Osteoblast (primary cell): ENCODE measurements around the gene WDSUB1. TPM values are rescaled to one million over a fixed set of nuclear protein-coding genes. Genes with fewer than 3 reads are reported as not detected.

Source experiments
- DNase-seq: peaks from one replicate; pipeline ENCODE4 v3.0.0; 2011; ENCODE audit warnings: low spot score, mixed read lengths; ENCODE audit not compliant: insufficient read length; ENCODE audit errors: missing footprints
- H2AFZ ChIP-seq: 2 replicates; pipeline ENCODE4 v1.6.0; 2011; ENCODE audit warnings: mild to moderate bottlenecking, low read length
- H3K27ac ChIP-seq: 2 replicates; pipeline ENCODE4 v1.5.1; 2011; ENCODE audit warnings: mild to moderate bottlenecking, low read depth, low read length, moderate library complexity
- H3K27me3 ChIP-seq: 2 replicates; pipeline ENCODE4 v1.6.0; 2012; ENCODE audit warnings: mild to moderate bottlenecking, control low read depth, inconsistent platforms, low read length, moderate library complexity; ENCODE audit not compliant: insufficient read depth
- H3K36me3 ChIP-seq: 2 replicates; pipeline ENCODE4 v1.5.1; 2011; ENCODE audit warnings: mild to moderate bottlenecking, low read length, control low read depth, moderate library complexity; ENCODE audit not compliant: insufficient read depth
- H3K4me1 ChIP-seq: 2 replicates; pipeline ENCODE4 v1.5.1; 2011; ENCODE audit warnings: mild to moderate bottlenecking, low read length, control low read depth, moderate library complexity; ENCODE audit not compliant: insufficient read depth
- H3K4me2 ChIP-seq: 2 replicates; pipeline ENCODE4 v1.6.0; 2011; ENCODE audit warnings: mild to moderate bottlenecking, low read length; ENCODE audit not compliant: insufficient read depth
- H3K4me3 ChIP-seq: fragments of 200-600 bp; sonication (generic); 3 replicates; pipeline ENCODE4 v1.5.1; 2012; ENCODE audit warnings: mild to moderate bottlenecking, low read length, inconsistent platforms; ENCODE audit not compliant: insufficient read depth
- H3K79me2 ChIP-seq: 2 replicates; pipeline ENCODE4 v1.6.0; 2012; ENCODE audit warnings: mild to moderate bottlenecking, low read length, control low read depth, inconsistent platforms; ENCODE audit not compliant: insufficient read depth
- H3K9me3 ChIP-seq: 2 replicates; pipeline ENCODE4 v1.5.1; 2011; ENCODE audit warnings: low read depth, low read length, control low read depth
- H4K20me1 ChIP-seq: 2 replicates; pipeline ENCODE4 v1.6.0; 2012; ENCODE audit warnings: mild to moderate bottlenecking, low read length, control low read depth; ENCODE audit not compliant: insufficient read depth
- total RNA-seq: library from RNA; depleted of rRNA; stranded (reverse); fragments of >200 nt; gene quantifications from 2 replicates; pipeline ENCODE4 v1.2.3, GENCODE V29; 2012
- TF ChIP-seq, protein P1 (sequence below): IDR thresholded peaks from 2 replicates; pipeline ENCODE4 v1.5.1; 2011; ENCODE audit warnings: mild to moderate bottlenecking, low read depth, low read length, moderate library complexity; ENCODE audit errors: extremely low read depth

WDSUB1 gene
- total RNA-seq, 1 donor = 13.8 TPM

DNA sequence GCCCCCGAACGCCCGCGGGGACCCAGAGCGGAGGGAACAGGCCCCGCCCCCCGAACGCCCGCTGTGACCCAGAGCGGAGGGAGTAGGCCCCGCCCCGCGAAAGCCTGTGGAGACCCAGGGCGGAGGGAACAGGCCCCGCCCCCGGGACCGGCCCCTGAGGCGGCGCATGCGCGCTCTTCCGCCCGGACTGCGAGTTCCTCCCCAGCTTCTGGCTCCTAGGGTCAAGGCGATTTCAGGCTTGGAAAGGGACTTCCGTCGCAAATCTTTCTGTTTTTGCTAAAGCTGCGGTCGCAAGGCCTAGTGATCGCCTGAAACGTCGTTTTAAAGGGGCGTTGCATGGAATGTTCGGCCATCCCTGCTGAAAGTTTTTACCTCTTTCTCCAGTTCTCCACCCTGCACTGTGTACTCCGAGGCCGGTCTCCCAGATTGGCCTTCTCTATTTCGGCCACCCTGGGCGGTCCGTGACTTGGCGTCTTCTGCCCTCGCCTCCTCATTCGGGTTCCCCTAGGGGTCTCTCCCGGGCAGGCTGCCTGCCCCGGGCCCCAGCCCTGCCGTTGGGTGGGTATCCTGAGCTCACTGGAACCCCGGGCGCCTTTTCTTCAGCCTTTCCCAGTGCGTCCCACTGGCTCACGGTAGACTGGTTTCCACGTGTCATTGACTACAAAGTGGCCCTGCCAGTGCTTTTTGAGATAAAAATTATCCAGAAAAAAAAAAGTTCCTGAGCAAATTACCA, 372 bp upstream of the WDSUB1 start:
- Histone ChIP-seq H2AFZ (peak overlapping the region; percentile 100), H4K20me1 (no peaks in the 10 kb centered on the region), H3K27ac (peak overlapping the region; percentile 83), H3K36me3 (no peaks in the 10 kb centered on the region), H3K4me2 (peak overlapping the region; percentile 98), H3K9me3 (no peaks in the 10 kb centered on the region), H3K4me1 (peaks cover 22% of the 10 kb centered on the region), H3K79me2 (peaks cover 31% of the 10 kb centered on the region), H3K27me3 (no peaks in the 10 kb centered on the region), H3K4me3 (peak overlapping the region; percentile 96)
- DNase-seq = peak; percentile 99
- TF ChIP-seq, protein P1, sequence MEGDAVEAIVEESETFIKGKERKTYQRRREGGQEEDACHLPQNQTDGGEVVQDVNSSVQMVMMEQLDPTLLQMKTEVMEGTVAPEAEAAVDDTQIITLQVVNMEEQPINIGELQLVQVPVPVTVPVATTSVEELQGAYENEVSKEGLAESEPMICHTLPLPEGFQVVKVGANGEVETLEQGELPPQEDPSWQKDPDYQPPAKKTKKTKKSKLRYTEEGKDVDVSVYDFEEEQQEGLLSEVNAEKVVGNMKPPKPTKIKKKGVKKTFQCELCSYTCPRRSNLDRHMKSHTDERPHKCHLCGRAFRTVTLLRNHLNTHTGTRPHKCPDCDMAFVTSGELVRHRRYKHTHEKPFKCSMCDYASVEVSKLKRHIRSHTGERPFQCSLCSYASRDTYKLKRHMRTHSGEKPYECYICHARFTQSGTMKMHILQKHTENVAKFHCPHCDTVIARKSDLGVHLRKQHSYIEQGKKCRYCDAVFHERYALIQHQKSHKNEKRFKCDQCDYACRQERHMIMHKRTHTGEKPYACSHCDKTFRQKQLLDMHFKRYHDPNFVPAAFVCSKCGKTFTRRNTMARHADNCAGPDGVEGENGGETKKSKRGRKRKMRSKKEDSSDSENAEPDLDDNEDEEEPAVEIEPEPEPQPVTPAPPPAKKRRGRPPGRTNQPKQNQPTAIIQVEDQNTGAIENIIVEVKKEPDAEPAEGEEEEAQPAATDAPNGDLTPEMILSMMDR = no peak

DNA sequence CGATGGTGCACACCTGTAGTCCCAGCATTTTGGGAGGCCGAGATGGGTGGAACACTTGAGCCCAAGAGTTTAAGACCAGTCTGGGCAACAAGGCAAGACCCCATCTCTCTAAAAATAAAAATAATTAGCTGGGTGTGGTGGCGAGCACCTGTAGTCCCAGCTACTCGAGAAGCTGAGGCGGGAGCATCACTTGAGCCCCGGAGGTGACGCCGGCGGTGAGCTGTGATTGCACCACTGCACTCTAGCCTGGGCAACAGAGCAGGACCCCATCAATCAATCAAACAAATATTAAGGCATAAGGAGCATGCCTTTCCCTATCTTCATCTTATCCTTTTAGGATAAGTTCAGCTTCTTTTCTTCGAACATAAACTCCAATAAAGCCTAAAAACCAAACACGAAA, 1.1 kb downstream of the WDSUB1 start:
- Histone ChIP-seq H3K79me2 (peaks cover 35% of the 10 kb centered on the region), H4K20me1 (no peaks in the 10 kb centered on the region), H3K27ac (peak overlapping the region; percentile 70), H3K4me2 (peak overlapping the region; percentile 98), H3K27me3 (no peaks in the 10 kb centered on the region), H3K9me3 (no peaks in the 10 kb centered on the region), H3K4me3 (peak overlapping the region; percentile 96), H3K4me1 (peaks cover 13% of the 10 kb centered on the region), H2AFZ (peak overlapping the region; percentile 96), H3K36me3 (no peaks in the 10 kb centered on the region)
- peak; percentile 13 for DNase-seq
- TF ChIP-seq, protein P1 = no peak

DNA sequence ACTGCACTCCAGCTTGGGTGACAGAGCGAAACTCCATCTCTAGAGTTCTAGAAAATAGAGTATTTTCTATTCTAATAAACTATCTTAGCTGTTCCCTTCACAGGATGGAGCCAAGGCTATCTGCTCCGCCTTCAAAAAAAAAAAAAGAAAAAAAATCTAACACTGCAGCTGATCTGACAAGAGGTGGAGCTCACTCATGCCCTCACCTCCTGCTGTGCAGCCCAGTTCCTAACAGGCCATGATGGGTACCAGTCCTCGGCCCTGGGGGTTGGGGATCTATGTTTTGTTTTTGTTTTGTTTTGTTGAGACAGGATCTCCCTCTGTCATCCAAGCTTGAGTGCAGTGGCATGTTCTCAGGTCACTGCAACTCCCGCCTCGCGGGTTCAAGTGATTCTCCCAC, 3.0 kb downstream of the WDSUB1 start:
- Histone ChIP-seq H2AFZ (no peak overlapping the region), H3K27me3 (no peaks in the 10 kb centered on the region)
- TF ChIP-seq, protein P1 = no peak

DNA sequence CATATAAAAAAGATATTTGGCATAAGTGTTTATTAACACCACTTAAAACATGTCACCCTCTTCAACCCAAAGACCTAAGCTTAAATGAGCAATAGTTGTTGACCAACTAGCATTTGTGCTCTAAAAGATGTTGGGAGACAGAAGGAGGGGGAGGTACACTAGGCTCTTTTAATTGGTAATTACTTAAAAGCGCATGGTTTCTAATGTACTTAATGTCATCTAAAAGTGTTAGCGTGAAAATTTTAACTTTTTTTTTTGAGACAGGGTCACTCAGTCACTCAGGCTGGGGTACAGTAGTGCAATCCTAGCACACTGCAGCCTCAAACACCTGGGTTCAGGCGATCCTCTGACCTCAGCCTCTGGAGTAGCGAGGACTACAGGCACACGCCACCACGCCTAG, 5.5 kb downstream of the WDSUB1 start:
- Histone ChIP-seq H3K4me1 (peaks cover 4% of the 10 kb centered on the region), H3K27me3 (no peaks in the 10 kb centered on the region), H3K27ac (no peak overlapping the region), H3K4me3 (no peak overlapping the region), H2AFZ (no peak overlapping the region), H3K4me2 (no peak overlapping the region), H3K36me3 (no peaks in the 10 kb centered on the region), H3K9me3 (no peaks in the 10 kb centered on the region), H4K20me1 (no peaks in the 10 kb centered on the region), H3K79me2 (peaks cover 30% of the 10 kb centered on the region)
- DNase-seq = no peak
- TF ChIP-seq, protein P1 = no peak

More for the DNA sequence above, 3.0 kb downstream of the WDSUB1 start:
- Histone ChIP-seq H3K9me3 (no peaks in the 10 kb centered on the region), H3K4me3 (no peak overlapping the region), H4K20me1 (no peaks in the 10 kb centered on the region), H3K36me3 (no peaks in the 10 kb centered on the region), H3K79me2 (peaks cover 35% of the 10 kb centered on the region), H3K4me1 (peaks cover 9% of the 10 kb centered on the region), H3K27ac (no peak overlapping the region), H3K4me2 (no peak overlapping the region)
- DNase-seq = no peak
